GM21515 (cell line): ENCODE measurements around the gene CPXM2.

Source experiments
- ATAC-seq: cut with Tn5 transposase; IDR thresholded peaks from one replicate; pipeline ENCODE4 v1.9.1; 2021; ENCODE audit not compliant: unreplicated experiment

The CPXM2 gene

GRCh38 chr10:123852411-123852951 lies 39.1 kb downstream of the CPXM2 start:
- ATAC-seq: no peak

- ATAC-seq: peak; percentile 75
Measured at GRCh38 chr10:123848564-123849457, 42.8 kb downstream of the CPXM2 start.

- no peak for ATAC-seq
Measured at GRCh38 chr10:123847686-123848432, 43.7 kb downstream of the CPXM2 start.

DNA sequence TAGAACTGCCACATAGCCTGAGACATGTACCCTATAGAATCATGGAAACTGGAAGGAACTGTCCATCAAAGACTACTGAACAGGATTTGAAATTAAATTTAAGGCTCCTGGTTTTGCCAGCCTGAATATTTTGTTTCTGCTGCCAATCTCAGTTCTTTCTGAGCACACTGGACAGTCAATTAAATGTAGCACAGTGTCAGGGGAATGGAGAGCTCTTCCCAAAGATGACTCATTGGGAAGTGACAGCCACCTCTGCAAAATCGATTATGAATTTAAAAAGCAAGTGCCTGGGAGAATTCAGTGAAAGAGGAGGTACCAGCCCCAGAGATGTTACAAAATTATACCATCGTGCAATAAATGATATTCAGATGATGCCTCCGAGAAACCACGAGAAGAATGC lies 47.8 kb downstream of the CPXM2 start:
- no peak for ATAC-seq

- no peak for ATAC-seq
Measured at GRCh38 chr10:123842692-123843385, 48.8 kb downstream of the CPXM2 start.

GRCh38 chr10:123841560-123841959 lies 50.0 kb downstream of the CPXM2 start:
- ATAC-seq: no peak

DNA sequence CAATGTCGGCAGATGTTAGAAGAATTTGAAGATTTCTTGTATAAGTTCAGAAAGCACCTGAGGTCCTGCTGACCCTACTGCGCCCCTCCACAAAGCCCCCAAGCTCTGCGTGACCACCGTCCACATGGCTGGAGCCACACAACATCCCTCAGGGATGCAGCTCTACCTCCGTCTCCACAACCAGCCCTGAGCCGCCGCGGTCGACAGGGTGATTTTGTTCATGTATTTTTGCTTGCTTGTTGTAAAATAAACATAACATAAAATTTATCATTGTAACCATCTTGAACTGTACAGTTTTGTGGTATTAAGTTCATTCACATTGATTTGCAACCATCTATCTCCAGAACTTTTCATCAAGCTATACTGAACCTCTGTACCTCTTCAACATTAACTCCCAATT lies 50.5 kb downstream of the CPXM2 start:
- ATAC-seq: no peak

GRCh38 chr10:123840714-123841113 lies 50.9 kb downstream of the CPXM2 start:
- no peak for ATAC-seq

DNA sequence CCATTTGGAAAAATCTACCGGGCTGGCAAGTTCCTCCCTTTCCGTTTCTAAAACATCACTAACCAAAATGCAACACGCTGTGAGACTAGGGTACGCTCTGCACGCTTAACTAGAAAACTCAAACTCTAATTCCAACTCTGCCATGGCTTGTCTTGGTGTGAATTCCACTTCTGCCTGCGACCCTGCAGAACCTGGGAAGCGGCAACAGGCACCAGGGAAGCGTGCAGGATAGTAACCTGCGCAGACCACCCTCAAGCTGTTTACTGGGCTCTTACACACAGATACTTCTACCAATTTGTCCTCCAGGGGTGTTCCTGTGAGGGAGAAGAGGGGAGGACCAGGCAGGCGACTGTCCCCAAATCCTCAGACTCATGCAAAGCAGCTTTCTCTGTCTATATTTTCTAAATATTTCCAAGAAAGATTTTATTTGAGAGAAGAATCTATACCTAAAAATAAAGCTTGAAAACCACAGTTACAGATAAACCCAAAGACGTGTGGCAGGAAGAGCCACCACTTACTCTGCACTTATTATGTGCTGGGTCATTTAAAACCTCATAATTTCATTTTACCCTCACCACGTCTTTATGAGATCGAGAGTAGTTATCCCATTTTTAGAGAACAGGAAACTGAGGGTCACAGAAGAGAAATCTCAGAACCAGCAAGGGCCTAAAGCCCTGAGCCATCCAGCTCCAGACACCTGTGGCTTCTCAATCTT lies 52.9 kb downstream of the CPXM2 start:
- no peak for ATAC-seq

- no peak for ATAC-seq
Measured at GRCh38 chr10:123837756-123838155, 53.9 kb downstream of the CPXM2 start.

DNA sequence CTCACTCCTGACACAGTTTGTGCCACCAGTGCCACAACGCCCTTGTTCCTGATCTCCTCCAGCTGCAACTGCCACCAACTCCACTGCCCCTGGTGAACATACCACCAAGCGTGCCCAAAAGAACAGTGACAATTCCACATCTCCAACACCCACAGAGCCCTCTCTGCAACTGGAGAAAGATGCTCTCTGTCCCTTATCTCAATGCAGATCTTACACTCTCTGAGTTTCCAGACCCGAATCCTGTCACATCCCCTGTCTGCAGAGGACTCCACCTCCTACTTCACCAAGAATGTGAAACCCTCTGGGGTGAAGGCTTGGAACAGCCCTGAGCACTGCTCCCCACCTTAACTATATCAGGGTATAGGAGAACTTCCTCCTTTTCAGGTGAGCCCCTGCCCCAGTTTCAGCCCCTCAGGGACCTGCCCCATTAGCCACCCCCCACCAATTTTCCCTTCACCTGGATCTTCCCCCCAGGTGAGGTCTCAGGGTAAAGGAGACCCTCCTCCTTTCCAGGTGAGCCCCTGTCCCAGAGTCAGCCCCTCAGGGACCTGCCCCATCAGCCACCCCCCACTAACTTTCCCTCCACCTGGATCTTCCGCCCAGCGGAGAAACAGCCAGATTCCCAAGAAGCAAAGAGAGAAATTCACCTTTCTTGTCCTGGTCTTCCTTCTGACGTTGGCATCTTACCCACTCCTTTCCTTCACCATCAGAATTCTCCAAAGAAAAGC lies 55.0 kb downstream of the CPXM2 start:
- ATAC-seq: no peak

DNA sequence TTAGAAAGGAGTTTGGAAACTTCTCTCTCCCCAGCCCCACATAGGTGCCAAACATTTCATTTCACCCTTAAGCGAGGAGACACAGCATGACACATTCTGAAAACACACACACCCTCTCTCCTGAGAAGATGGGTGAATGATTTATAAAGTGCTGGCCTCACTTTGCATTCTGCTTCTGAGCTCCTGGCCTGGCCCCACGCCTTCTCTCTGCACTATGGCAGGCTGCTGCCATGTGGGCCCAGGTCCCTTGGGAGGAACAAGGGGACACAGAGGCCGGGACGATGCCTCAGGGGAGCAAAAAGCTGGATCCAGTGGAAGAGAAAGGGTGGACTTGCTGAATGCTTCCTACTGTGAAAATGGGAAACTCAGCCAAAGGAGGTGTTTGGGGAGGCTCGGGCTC lies 56.0 kb downstream of the CPXM2 start:
- peak; percentile 87 for ATAC-seq

- no peak for ATAC-seq
Measured at GRCh38 chr10:123833170-123833850, 58.3 kb downstream of the CPXM2 start.

GRCh38 chr10:123831259-123831658 lies 60.3 kb downstream of the CPXM2 start:
- no peak for ATAC-seq

DNA sequence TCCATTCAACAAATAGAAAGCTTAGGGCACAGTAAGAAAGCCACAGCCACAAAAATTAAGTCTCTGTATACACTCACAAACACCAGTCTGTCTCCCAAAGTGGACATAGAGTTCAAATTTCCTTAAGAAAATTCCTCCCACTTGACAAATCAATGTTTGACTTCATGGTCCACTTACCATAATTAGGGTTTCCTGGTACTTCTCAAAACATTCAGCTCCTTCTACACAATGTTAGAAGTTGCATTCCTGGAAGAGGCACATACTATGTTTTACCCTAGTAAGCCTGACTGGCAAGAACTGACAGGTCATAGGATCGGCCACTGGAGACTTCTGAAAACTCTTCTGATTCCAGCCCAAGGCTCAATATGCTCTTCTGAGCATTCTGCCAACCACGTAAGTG lies 70.5 kb downstream of the CPXM2 start:
- no peak for ATAC-seq

GRCh38 chr10:123809632-123810031 lies 82.0 kb downstream of the CPXM2 start:
- no peak for ATAC-seq

GRCh38 chr10:123808906-123809305 lies 82.7 kb downstream of the CPXM2 start:
- no peak for ATAC-seq

- no peak for ATAC-seq
Measured at GRCh38 chr10:123808286-123808685, 83.3 kb downstream of the CPXM2 start.

GRCh38 chr10:123807444-123808035 lies 84.1 kb downstream of the CPXM2 start:
- ATAC-seq: no peak
